NCI-H1930 (cell line): ENCODE measurements around the gene CCDC92B.
"Not testable (repeated sequence)": the region's sequence is repeated elsewhere in the genome, so short reads cannot be mapped to it uniquely, and the experiment has no call there.

ENCODE experiments used
- DNase-seq, 2 experiments: peaks; one replicate each; lab custom pipeline; 2025; lab: John Stamatoyannopoulos, UW

CCDC92B gene

GRCh38 chr17:2703606-2704005 is 45.8 kb downstream of the CCDC92B start:
- DNase-seq = no peak

- DNase-seq = no peak
Measured at GRCh38 chr17:2703181-2703580, 46.3 kb downstream of the CCDC92B start.

- no peak for DNase-seq
Measured at GRCh38 chr17:2701996-2702741, 47.3 kb downstream of the CCDC92B start.

GRCh38 chr17:2701161-2701995 is 48.1 kb downstream of the CCDC92B start:
- no peak for DNase-seq

GRCh38 chr17:2700491-2701141 is 48.8 kb downstream of the CCDC92B start:
- DNase-seq = no peak

GRCh38 chr17:2700030-2700490 is 49.4 kb downstream of the CCDC92B start:
- no peak for DNase-seq

- DNase-seq = not testable (repeated sequence)
Measured at GRCh38 chr17:2699216-2699805, 50.1 kb downstream of the CCDC92B start.

- DNase-seq = no peak
Measured at GRCh38 chr17:2697611-2698162, 51.8 kb downstream of the CCDC92B start.

- DNase-seq = no peak
Measured at GRCh38 chr17:2695961-2696760, 53.3 kb downstream of the CCDC92B start.

GRCh38 chr17:2695243-2695960 is 54.0 kb downstream of the CCDC92B start:
- no peak for DNase-seq

GRCh38 chr17:2694381-2695242 is 54.8 kb downstream of the CCDC92B start:
- DNase-seq = no peak

- no peak for DNase-seq
Measured at GRCh38 chr17:2693561-2694380, 55.7 kb downstream of the CCDC92B start.

- DNase-seq = no peak
Measured at GRCh38 chr17:2692781-2693135, 56.7 kb downstream of the CCDC92B start.

GRCh38 chr17:2691965-2692780 is 57.3 kb downstream of the CCDC92B start:
- DNase-seq = no peak

- no peak for DNase-seq
Measured at GRCh38 chr17:2691069-2691871, 58.2 kb downstream of the CCDC92B start.

GRCh38 chr17:2690165-2691068 is 59.0 kb downstream of the CCDC92B start:
- DNase-seq = no peak
